Activated gamma-delta T cell (primary cell): ENCODE data around the gene FRMD1.

Experiments
- DNase-seq: peaks from one replicate; lab custom pipeline; 2025; lab: John Stamatoyannopoulos, UW

The FRMD1 gene

DNA sequence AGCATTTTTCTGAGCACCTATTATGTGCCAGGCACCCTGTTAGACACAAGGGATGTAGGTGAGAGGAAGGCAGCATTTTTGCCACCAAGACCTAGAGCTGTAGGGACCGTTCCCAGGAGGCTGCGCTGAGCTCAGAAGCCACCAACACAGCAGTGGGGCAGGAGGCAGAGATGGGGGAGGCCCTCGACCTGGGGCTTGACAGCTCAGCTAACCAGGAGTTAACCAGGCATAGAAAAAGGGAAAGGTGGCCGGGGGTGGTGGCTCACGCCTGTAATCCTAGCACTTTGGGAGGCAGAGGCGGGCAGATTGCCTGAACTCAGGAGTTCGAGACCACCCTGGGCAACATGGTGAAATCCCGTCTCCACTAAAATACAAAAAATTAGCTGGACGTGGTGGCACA lies 52.1 kb downstream of the FRMD1 start:
- no peak for DNase-seq

DNA sequence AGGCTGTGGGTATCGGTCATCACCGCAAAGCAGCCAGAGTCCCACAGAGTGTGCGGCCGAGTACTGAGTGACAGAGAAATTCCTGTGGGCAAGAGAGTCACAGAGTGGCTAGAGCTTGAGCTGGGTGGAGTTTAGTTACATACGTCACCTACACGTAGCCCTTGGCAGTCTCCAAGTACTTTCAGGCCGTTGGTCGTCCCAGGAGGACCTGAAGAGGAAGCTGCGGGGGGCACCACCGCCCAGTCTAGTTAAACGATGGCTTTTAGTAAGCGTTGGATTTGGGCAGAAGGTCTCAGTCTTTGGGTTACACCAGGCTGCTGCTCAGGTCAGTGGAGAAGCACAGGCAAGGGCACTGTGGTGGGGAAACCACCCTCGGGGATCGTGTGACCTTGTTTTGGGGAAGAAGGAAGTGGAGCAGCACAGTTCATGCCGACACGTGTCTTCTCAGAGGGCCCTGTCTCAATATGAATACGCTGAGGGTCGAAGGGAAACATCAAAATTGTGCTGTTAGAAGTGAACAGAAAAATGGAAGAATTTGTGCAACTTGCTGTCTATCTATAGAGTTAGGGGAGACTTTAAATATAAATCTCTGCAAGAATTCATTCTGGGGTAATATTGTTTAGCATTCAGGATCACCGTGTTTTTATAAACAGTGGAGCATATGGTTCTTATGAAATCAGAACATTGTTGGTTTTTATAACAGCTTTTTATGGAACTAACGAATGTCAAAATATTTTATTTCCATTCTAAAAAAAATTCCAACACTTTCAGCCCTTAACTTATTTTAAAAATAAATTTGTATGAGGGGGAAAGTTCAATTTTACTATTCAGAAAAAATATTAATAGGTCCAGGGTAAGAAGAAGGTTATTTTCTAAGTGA lies 52.9 kb downstream of the FRMD1 start:
- DNase-seq, result no peak

DNA sequence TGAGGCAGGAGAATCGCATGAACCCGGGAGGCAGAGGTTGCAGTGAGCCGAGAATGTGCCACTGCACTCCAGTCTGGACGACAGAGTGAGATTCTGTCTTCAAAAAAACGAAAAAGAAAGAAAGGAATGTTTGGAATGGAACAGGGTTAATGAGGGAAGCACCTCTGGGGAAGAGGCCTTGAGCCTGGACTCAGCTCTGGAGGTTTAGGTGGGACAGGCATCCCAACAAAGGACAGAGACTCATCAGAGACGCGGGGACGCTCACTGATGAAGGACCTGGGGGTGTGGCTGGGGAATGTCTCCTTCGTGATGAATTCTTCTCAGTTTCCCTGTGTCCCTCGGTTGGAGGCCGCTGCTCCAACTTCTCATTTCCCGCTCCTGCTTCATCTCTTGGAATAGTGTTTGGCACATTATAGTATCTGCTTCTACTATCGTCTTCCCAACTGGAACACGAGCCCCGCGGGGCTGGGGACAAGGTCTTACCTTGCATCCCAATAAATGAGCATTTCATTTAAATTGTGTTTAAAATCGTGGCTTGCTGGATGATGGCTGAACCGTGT lies 54.0 kb downstream of the FRMD1 start:
- DNase-seq, result no peak

DNA sequence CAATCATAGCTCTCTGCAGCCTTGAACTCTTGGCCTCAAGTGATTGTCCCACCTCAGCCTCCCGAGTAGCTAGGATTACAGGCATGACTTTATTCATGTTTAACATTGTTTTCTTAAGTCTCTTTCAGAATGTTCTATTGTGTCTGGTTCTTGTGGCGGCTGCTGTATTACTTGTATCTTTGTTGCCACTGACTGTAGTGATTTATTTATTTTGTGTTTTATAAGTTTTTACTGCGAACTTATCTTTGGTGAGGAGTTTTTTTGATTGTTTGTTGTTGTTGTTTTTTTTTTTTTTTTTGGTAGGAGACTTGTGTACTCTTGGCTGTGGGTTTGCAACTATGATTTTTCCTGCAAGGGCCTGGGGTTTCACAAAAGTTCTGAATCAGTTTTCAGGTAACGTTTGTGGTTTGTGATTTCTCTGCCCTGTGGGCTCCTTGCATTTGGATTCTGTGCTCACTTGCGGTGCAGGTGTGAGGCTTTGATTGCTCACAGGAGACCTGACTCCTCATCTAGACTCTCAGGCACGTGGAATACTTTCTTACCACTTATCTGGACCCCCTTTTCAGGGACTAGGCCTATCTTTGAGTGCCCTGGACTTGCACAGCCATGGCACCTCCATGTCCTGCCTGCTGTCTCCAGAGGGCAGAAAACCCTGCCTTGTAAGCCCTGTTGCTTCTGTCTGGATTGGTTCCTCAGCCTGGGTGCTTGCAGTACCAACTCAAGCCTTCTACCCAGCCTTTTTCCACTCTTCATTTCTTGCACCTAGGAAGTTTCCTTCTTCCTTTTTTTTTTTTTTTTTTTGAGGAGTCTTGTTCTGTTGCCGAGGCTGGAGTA lies 56.3 kb downstream of the FRMD1 start:
- no peak for DNase-seq

DNA sequence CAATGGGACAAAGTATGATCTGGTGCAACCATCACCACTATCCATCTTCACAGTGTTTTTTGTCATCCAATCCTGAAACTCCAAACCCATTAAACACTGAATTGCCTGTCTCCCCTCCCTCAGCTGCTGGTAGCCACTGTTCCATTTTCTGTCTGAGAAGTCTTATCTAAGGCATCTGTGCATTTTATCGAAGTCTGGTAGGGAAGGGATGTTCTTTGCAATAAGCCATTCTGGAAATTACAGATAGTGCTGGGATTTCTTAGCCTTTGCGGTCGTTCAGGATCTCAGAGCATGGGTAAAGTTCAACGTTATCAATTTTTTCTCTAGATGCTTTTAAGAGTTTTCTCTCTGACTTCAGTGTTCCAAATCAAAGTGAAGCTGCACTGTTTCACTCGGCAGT lies 57.4 kb downstream of the FRMD1 start:
- no peak for DNase-seq

DNA sequence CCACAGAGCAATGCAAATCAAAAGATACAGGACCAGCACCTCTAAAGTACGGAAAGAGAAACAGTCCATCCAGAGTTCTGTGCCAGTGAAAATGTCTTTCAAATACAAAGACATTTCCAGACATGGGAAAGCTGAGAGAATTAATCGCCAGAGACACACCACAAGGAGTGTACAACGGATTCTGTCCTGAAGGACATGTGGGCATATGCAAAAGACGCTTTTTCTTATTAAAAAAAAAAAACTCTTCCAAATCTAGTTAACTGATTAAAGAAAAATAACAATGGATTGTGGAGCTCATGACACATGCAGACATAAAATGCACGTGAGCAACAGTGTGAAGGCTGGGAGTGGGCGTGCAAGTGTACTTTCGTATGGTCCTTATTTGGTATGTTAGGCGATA lies 58.8 kb downstream of the FRMD1 start:
- DNase-seq, result no peak

DNA sequence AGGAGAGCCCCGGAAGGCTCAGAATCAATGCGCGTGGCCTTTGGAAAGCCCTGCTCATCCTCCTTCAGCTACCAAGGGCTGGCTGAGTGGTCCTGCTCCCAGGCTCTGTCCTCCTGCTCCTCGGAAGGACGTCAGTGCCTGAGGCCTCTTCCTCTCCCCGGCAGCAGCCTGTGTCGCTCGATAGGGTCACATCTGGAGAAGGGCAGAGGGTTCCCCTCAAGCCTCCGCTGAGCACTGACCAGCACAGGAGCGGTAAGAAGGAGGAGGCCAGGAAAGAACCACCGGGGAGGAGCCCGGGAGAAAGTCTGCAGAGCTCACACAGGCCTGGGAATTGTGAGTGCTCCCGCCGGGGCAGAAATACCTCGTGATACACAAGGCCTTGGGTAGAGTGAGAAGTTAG lies 60.3 kb downstream of the FRMD1 start:
- no peak for DNase-seq

DNA sequence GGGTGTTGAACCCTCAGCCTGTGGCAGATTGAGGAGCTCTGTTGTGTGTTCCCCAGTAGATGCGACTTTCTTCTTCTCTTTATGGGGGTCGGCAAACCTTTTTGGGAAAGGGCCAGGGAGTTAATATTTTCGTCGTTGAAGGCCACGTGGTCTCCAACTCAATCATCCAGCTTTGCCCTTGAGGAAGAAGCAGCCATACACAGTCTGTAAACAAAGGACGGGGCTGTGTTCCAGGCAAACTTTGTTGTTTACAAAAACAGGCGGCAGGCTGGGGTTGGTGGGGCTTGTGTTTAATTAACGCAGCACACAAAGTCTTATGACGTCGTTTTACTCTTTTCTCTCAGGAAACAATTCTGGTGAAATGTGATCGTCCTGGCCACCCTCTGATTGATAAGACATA lies 61.4 kb downstream of the FRMD1 start:
- no peak for DNase-seq

DNA sequence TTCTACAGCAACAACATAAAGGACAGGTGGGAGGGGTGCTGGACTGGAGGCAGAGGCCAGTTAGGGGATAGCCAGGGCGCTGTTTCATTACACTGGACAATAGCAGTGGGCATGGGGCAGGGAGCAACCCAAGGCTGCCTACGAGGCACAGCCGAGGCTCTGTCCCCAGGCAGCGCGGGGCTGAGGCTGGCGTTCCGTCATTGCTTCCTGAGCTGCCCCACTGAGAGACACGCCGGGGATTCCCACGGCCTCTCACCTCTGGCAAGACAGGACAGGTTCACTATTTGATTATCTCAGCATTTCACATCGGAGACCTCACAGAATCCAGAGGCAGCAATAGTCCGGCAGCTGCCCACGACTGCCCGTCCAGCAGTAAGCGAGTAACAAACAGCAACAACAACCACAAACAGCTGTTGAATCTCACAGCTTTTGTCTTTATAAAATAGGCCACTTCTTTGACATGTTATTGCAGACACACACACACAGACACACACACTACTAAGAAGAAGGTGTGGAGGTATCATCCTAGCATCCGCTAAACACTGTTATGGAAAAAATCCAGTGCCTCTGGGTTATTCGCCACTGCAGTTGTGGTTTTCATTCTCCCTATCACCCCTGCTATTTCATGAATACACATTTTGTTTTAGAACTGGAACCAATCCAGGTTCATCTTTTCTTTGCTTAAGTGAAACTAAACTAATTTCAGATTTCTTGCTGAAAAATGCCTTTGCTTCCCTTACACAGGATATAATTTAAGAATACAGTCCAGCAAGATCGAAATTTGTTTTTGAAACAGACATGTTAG lies 62.1 kb downstream of the FRMD1 start:
- DNase-seq, result no peak

DNA sequence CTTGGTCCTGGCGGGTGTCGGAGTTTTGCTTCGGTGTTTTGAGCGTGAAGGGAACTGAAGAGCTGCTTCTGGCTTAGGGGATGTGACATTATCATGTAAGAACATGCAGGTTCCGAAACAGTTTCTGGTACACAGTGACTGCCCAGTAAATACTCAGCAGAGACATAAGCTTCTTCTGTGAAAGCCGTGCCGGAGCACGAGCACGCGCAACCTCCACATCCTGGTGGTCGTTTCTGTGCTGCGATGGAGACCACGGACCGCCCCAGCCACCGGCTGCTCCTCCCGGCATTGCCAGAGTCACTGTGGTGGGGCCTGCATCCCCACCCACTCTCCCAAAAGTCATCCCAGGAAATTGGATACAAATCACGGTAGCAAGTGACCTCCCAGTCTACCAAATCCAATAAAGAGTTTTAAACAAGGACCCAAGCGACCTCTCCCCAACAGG lies 62.8 kb downstream of the FRMD1 start:
- DNase-seq, result no peak

DNA sequence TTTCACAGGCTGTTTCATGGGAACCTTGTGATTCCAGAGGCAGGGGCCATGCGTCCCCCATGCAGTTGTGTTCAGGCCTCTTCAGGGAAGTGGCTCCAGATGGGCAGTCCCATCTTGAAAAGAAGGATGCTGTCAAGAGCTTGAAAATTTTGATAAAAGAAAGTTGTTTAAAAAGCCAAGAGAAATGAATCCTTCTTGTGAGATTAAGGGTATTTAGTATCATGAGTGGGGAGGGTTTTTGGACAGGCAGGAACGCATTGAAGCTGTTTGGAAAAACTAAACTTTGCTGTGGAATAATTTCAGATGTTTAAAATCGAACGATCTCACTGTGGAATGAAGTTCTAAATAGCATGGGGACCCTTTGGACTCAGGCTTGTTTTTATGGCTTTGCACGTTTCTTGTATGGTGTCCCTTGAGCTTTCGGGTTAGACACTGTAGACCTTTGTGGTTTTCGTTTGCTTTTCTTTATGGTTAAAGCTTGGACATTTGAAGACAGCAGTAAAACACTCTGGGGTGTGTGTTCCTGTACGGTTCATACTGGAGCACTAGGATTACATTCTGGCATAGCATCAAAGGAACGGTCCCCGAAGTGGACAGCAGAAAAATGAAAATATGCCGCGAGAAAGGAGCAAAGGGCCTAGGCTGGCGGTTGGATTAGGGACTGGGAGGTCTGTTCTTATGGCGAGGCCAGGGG lies 63.4 kb downstream of the FRMD1 start:
- no peak for DNase-seq

DNA sequence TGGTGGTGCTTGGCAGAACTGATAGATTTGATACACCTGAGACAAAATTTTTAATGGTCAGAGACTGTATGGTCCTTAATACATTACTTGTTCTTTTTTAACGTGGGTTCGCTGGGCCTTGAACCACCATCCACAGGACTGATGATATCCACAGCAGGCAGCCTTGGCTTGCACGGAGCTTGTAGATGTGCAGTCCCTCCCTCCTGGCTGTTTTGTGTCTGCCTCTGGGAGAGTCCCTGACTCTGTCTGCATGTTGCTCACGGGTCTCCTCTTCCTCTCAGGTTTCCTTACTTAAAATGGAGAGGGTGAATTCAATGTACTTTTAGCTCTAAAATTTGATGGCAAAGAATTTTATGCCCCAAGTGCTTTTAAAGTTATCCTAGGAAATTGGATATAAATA lies 64.0 kb downstream of the FRMD1 start:
- DNase-seq, result no peak

DNA sequence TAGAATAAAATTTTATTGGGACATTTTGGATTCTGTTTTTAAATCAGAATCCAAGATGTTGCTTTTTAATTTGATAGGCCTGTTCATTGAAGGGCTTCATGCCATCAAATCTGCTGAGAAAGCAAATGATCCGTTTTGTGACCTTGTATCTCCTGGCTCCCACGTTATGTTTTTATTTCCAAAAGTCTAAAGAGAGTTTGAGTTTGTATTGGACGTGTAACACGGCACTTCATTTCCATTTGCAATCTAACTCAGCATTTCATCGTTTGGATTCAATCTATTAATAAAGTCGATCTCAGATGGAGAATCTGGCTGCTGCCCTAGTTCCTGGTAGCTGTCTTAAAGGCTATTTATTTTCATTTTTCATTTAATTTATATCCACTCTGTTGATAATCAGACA lies 64.6 kb downstream of the FRMD1 start:
- no peak for DNase-seq

DNA sequence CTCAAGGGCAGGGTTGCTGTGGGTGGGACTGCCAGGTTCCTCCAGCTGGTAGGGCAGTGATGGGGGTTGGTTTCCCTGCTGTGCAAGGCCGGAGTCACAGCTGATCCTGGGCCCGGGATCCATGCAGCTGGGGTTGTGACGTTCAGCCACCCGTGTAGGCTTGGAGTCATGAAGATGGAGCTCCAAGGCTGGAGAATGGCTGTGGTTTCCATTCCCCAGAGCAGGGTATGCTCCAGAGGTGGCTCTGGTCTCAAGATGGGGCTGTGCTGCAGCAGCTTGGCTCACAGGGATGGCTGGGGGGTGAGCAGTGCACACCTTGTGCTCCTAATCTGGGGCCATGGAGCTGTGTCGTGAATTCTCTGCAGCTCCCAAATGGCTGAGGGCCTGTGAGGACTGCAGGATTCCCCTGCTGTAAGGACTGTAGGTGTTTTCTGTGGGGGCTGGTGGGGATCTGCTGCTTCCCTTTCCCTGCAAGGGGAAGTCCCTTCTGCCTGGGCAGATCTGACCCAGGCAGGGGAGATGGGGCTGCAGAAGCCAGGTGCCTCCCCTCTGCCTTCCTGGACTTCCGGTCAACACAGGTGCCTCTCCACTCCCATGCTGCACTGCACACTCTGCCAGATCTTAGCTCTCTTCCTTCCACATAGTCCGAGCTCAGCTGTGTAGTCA lies 65.6 kb downstream of the FRMD1 start:
- no peak for DNase-seq

DNA sequence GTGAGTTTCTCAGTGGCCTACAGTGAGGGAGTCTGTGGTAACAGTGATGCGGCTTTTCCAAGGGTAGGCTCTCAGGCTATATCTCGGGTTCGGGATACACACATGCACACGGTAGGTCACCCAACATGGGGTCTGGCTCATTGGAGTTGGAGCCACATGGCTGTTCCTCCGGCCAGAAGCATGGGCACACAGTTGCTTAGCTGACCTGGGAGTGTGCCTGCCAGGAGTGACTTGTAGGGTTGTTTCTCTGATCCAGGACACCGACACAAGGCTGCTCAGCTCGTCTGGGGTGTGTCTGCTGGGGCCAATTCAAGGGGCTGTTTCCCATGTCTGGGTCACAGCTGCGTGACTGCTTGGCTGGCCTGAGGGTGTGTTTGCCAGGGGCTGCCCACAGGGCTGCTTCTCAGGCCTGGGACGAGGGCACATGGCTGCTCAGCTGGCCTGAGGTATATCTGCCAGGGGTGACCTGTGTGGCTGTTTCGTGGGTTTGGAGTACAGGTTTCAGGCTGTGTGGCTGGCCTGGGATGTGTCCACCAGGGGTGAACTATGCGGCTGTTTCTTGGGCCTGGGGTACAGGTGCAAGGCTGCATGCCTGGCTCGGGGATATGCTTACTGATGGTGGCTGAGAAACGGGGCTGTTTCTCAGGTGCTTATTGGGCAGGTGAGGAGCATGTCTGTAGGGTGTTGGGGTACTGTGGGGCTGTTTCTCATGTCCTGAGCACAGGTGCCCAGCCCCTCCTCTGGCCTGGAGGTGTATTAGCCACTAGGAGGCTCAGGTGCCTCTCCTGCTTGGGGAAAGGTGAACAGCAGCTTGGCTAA lies 66.4 kb downstream of the FRMD1 start:
- no peak for DNase-seq

DNA sequence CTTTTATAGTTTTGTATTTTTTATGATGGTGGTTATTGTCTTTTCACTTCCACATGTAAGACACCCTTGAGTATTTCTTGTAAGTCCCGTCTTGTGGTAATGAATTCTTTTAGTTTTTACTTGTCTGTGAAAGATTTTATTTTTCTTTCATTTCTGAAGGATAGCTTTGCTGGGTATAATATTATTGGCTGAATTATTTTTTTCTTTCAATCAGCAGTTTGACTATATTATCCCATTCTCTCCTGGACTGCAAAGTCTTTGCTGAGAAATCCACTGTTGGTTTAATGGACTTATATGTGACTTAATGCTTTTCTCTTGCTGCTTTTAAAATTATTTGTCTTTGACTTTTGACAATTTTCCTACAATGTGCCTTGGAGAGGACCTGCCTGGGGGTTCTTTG lies 67.7 kb downstream of the FRMD1 start:
- no peak for DNase-seq

DNA sequence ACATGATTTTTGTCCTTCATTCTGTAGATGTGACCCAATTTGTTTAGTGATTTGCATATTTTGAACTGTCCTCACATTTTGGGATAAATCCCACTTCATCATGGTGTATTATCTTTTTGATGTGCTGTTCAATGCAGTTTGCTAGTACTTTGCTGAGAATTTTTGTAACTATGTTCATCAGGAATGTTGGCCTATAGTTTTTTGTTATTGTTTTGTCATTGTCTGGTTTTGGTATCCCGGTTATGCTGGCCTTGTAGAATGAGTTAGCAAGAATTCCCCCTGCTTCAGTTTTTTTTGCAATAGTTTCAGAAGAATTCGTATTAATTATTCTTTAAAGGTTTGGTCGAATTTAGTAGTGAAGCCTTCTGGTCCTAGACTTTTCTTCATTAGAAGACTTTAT lies 69.7 kb downstream of the FRMD1 start:
- no peak for DNase-seq

DNA sequence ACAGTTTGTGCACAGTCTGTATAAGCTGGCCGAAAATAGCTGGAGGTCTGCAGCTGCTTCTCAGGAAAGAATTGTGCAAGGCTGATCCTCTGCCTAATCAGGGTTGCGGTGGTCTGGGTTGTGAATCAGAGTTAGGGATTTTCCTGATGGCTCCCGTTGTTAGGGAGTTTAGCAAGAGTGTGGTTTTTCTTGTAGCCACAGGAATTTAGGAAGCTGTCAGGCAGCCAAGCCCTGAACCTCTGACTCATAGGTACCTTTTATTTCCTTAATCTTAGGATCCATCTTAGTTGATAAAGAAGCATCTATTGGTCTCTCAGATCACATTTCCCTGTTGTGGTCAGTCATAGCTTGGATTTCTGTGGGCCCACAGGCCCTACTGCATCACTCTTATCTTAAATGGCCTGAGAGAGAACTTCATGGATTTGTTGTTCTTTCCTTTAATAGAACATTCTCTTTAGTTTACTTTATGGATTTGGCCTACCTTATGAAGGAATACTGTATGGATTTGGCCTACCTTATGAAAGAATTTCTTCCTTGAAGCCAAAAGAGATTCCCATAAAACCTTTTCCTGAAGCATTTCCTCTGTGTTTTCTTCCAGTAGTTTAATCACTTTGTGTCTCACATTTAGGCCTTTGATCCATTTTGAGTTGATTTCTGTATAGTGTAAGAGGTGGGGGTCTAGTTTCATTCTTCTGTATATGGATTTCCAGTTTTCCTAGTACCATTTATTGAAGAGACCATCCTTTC lies 71.2 kb downstream of the FRMD1 start:
- no peak for DNase-seq

DNA sequence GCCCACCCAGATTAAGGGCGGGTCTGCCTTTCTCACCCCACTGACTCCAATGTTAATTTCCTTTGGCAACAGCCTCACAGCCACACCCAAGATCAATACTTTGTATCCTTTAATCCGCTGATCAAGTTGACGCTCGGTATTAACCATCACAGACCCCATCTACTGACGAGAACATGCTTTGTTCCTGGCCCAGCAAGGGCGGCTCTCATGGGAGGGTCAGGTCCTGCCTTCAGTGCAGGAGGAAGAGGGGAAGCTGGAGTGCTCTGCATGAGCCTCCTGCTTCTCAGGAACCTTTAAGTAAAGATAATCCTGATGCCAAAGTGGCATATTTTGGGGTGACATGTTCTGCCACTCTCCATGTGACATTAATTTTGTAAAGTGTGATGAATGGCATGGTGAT lies 73.2 kb downstream of the FRMD1 start:
- DNase-seq, result no peak
